GM19468 (cell line): ENCODE results near the gene FOXO3.

Experiments
- ATAC-seq: cut with Tn5 transposase; IDR thresholded peaks from one replicate; pipeline ENCODE4 v1.9.1; 2021; ENCODE audit warnings: mild to moderate bottlenecking, moderate library complexity, moderate number of reproducible peaks; ENCODE audit not compliant: unreplicated experiment; ENCODE audit errors: extremely low read depth

The FOXO3 gene

GRCh38 chr6:108698593-108699289, 138.0 kb downstream of the FOXO3 start:
- no peak for ATAC-seq

DNA sequence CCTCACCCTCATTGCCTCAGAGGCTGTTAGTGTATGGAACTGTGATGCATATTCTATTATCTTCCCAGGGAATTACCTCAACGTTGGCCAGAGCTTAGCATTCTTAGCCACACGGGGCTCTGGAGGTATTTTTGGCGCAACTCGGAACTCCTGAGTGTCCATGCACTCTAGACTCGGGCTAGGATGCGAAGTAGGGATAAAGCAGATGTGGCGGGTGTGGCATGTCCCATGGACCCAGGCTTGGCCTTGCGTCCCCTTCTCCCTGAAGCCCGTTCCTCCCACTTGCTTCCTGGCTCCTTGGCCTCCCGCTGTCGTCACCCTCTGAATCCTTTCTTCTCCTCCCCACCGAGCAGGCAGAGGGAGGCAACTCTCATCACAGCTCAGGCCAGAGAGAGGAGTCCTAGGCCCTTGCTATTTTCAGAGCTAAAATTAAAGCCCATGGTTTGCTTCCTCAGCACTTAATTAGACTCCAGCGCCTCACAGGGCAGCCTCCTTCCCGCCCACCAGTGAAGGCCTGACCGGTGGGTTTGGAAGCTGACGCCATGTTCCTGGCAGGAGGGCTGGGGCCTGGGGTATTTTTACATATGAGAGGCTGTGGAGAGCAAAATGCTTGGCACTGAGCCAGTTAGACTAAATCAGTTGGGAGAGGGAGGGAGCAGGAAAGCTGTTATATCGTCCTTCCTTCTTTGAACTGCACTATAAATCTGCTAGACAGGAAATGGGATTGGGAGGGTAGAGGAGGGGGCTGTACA, 138.7 kb downstream of the FOXO3 start:
- no peak for ATAC-seq

DNA sequence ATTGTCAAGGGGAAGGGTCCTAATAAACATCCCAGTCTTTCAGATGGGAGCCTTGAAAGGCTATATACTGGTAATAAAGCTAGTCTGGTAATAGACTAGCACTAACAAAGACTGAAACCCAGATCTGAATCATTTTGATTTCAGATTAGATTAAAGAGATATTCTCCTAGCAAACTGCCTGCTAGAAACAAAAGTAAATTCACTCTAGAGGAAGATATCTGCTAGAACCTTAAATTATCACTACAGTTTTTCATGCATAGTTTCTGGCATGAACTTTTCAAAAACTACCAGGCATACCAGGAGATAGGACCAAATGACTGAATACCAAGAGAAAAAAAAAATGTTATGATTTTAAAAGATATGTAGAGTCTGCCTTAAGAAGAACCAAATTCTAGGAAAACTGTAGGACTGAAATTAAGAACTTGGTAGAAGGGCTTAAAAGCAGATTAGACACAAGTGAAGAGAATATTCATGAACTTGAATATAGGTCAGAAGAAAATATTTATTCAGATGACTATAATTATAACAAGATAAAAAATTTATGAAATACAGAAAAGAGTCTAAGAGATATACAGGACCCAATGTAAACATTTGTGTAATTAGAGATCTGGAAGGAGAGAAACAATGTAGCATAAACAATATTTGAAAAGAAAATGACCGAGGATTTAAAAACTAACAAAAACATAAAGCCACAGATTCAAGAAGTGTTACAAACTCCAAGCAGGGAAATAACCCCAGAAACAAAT, 141.6 kb downstream of the FOXO3 start:
- no peak for ATAC-seq

- no peak for ATAC-seq
These were observed 145.9 kb downstream of the FOXO3 start for GRCh38 chr6:108706649-108707048.

- no peak for ATAC-seq
These were observed 146.7 kb downstream of the FOXO3 start for GRCh38 chr6:108707328-108707976.

DNA sequence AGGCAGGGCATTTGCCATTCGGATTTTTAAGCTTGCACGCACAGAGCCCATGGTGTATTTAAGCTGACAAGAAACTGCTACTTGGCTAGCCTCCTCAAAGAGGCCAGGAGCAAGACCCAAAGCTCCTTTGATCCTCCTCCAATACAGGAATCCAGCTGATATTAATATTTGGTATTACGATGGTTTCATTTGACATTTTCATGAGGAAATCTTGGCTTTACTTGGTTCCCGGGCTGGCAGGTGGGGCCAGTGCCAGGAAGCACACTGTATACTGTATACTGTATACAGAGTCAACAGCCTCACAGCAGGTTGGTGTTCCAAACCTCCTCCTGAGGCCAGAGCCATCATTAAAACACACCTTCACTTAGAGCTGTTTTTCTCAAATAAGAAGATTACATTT, 149.3 kb downstream of the FOXO3 start:
- ATAC-seq: no peak

DNA sequence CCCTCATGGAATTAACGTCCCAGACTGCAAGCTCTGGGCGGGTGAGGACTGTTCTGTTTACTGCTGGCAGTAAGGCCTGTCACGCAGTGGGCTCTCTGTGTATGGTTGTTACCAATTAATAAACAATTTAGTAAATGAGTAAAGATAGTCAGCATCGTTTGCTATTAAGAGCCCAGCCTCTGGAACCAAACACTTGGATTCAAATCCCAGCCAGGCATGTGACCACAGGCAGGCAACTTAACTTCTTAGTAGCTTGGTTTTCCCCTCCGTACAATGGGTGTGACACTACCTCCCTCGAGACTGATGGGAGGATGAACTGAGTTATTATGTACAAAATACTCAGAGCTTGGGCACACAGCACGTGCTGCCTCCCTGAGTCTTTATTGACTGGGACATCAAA, 149.8 kb downstream of the FOXO3 start:
- no peak for ATAC-seq

GRCh38 chr6:108711071-108711470, 150.4 kb downstream of the FOXO3 start:
- no peak for ATAC-seq

GRCh38 chr6:108711826-108712225, 151.1 kb downstream of the FOXO3 start:
- ATAC-seq: no peak

GRCh38 chr6:108712946-108713345, 152.2 kb downstream of the FOXO3 start:
- ATAC-seq: no peak

DNA sequence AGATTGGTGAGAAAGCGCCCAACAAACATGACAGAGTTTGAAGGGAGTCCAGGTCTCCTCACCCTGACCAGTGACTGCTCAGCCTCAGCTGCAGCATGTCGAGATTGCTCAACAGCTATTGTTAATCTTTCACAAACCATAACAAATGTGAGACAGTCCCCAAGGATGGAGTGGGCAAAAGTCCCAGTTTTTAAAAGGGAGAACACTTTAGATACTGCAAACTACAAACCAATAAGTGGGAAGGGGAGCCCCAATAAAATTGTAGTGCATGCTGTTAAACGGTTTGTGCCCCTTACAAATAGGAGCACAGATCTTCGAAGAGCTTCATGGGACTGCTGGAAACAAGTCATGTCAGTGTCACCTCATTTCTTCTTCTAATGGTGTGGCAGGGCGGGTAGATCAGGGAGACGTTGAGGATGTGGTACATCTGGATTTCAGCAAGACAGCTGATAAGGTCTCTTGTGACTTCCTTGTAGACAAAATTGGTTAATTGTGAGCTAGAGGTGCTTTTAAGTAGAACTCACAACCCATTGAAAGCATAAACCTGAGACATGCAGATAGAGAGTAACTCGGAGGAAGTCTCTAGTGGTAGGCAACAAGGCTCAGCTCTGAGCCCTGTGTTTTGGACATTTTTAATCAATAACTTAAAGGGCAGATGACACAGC, 153.5 kb downstream of the FOXO3 start:
- ATAC-seq: no peak

- ATAC-seq: no peak
These were observed 154.2 kb downstream of the FOXO3 start for GRCh38 chr6:108714766-108715414.

DNA sequence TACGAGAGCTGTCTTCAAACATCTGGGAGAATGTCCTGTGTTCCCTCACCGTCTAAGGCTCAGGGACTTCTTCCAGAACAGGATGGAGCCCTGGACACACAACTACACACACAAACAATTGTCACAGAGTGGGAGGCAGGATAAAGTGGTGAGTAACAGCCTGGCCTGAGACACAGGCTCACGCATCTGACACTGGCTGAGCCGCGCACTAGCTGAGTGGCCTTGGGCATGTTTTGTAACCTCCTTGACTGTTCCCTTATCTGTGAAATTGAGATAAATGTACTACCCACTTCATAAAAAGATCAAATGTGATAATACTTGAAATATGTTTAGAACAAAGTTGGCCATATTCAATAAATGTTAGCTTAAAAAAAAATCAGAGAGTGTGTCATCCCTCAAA, 155.1 kb downstream of the FOXO3 start:
- no peak for ATAC-seq

GRCh38 chr6:108716801-108717791, 156.4 kb downstream of the FOXO3 start:
- ATAC-seq: no peak

DNA sequence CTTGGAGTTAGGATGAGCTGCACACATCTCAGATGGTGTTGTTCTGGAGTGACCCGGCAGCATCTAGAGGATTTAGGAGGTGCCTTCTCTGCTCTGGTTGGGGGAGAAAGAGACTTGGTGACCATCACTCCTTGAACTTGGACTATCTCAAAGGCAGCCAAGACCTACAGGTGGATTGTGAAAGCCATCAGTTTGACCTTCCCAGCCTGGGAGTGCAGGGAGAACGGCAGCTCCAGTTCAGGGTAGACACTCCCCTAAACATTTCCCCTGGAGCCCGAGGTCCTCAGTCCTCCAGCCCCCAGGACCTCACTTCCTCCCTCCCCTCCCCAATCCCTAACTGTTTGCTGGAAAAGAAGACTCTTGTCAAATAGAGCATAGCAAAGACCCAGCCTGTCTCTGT, 158.8 kb downstream of the FOXO3 start:
- ATAC-seq: no peak

- ATAC-seq: no peak
These were observed 160.1 kb downstream of the FOXO3 start for GRCh38 chr6:108720827-108721226.

DNA sequence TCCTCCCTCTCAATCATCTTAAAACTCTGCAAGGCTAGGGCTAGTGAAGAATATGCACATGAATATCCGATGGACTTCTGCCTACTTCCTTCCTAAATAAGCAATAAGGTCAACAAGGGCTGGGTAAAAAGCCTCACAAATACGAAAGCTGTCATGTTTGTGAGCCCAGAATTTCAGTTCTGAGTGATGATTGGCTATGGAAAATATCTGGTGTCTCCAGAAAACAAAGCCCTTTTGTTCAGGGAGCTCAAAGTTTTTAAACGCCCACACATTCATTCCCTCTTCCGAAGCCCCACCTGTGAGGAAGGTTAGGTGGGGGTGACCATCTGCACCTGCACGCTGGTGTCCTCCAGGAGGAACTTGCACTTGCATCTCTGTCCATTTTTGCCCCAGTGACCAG, 160.6 kb downstream of the FOXO3 start:
- no peak for ATAC-seq

DNA sequence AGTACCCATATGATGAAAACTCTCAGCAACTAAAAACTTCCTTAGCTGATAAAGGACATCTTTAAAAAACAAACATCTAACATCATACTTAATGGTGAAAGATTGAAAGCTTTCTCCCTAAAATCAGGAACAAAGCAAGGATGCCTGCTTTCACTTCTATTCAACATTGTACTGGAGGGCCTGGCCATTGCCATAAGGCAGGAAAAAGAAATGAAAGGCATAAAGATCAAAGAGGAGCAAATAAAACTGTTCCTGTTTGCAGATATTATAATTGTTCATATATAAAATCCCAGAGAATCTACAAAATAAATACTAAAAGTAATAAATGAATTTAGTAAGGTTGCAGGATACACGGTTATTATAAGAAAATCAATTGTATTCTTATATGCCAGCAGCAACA, 162.9 kb downstream of the FOXO3 start:
- no peak for ATAC-seq
